PC-3 (cell line): ENCODE results near the gene FAR2. TPM values are rescaled to one million over a fixed set of nuclear protein-coding genes. Genes with fewer than 3 reads are reported as not detected.

ENCODE experiments used
- ATAC-seq: fragments of 200-7000 bp; cut with Tn5 transposase; 2 replicates; pipeline ENCODE4 v1.9.1; 2020; ENCODE audit warnings: mild to moderate bottlenecking, moderate library complexity
- BruUV-seq: library from RNA; stranded (reverse); fragments of 400-500 nt; replicated peaks from 2 replicates; lab custom pipeline; 2021; lab: Mats Ljungman, UMichigan
- CTCF ChIA-PET: fragments of 300-600 bp; sonication (Branson Sonifier 250); formaldehyde crosslinking; loops from one replicate; lab custom pipeline; 2022; ENCODE audit warnings: antibody characterized with exemption; lab: Charles Lee
- POLR2A ChIA-PET: fragments of 300-600 bp; sonication (Branson Sonifier 250); formaldehyde crosslinking; loops from one replicate; lab custom pipeline; 2022; ENCODE audit warnings: antibody characterized with exemption; ENCODE audit not compliant: unreplicated experiment; lab: Charles Lee
- DNase-seq: peaks from one replicate; pipeline ENCODE4 v3.0.0-alpha.2; 2015
- H2AFZ ChIP-seq: fragments of 300-600 bp; sonication (generic); 2 replicates; pipeline ENCODE4 v1.6.0; 2016; ENCODE audit warnings: antibody characterized with exemption, low read length
- H3F3A ChIP-seq: fragments of 300-600 bp; sonication (generic); one replicate; pipeline ENCODE4 v1.6.0; 2017; ENCODE audit warnings: antibody characterized with exemption, low read length, control low read depth, mild to moderate bottlenecking; ENCODE audit not compliant: unreplicated experiment
- H3K27ac ChIP-seq: fragments of 300-600 bp; sonication (generic); 2 replicates; pipeline ENCODE4 v1.5.1; 2016; ENCODE audit warnings: mild to moderate bottlenecking, low read length
- H3K27me3 ChIP-seq: fragments of 300-600 bp; sonication (generic); 2 replicates; pipeline ENCODE4 v1.6.1; 2016; ENCODE audit warnings: low read length, mixed read lengths
- H3K36me3 ChIP-seq: fragments of 300-600 bp; sonication (generic); 2 replicates; pipeline ENCODE4 v1.6.1; 2016; ENCODE audit warnings: low read depth, mixed run types, low read length, mixed read lengths
- H3K4me1 ChIP-seq: fragments of 300-600 bp; sonication (generic); 2 replicates; pipeline ENCODE4 v1.5.1; 2016; ENCODE audit warnings: low read length; ENCODE audit not compliant: insufficient read depth
- H3K4me2 ChIP-seq: fragments of 300-600 bp; sonication (generic); 2 replicates; pipeline ENCODE4 v1.6.0; 2016; ENCODE audit warnings: low read length
- H3K4me3 ChIP-seq: fragments of 300-600 bp; sonication (generic); 2 replicates; pipeline ENCODE4 v1.5.1; 2016; ENCODE audit warnings: mild to moderate bottlenecking, low read length, mixed read lengths
- H3K79me2 ChIP-seq: fragments of 300-600 bp; sonication (generic); 2 replicates; pipeline ENCODE4 v1.6.1; 2017; ENCODE audit warnings: low read length, mixed read lengths
- H3K9ac ChIP-seq: fragments of 300-600 bp; sonication (generic); 2 replicates; pipeline ENCODE4 v1.6.0; 2016; ENCODE audit warnings: mild to moderate bottlenecking, low read length
- H3K9me2 ChIP-seq: fragments of 300-600 bp; sonication (generic); replicated peaks from 2 replicates; pipeline ENCODE4 v1.6.1; 2016; ENCODE audit warnings: mixed run types, low read length, mixed read lengths
- H3K9me3 ChIP-seq: fragments of 300-600 bp; sonication (generic); 2 replicates; pipeline ENCODE4 v1.6.1; 2016; ENCODE audit warnings: low read length, mixed read lengths
- H4K20me1 ChIP-seq: fragments of 300-600 bp; sonication (generic); 2 replicates; pipeline ENCODE4 v1.6.1; 2016; ENCODE audit warnings: low read length, mixed read lengths
- CTCF ChIP-seq: fragments of 300-600 bp; sonication (generic); conservative IDR thresholded peaks from 2 replicates; pipeline ENCODE4 v1.5.1; 2017; ENCODE audit warnings: antibody characterized with exemption, low read depth, mild to moderate bottlenecking, low read length
- EZH2 ChIP-seq: fragments of 300-600 bp; sonication (generic); IDR thresholded peaks from one replicate; pipeline ENCODE4 v1.6.1; 2017; ENCODE audit warnings: antibody characterized with exemption, mild to moderate bottlenecking, low read length; ENCODE audit not compliant: unreplicated experiment
- EZH2phosphoT487 ChIP-seq: fragments of 300-600 bp; sonication (generic); IDR thresholded peaks from 2 replicates; pipeline ENCODE4 v1.6.1; 2018; ENCODE audit warnings: mild to moderate bottlenecking, antibody characterized with exemption, low read length, borderline replicate concordance
- intact Hi-C: fragments of 100-400 bp; cut with micrococcal nuclease; formaldehyde crosslinking; loops from 2 replicates; pipeline ENCODE4 v1.9.0; 2023
- total RNA-seq: library from RNA; depleted of rRNA; stranded (reverse); fragments of >200 nt; gene quantifications from 2 replicates; pipeline ENCODE4 v1.2.3, GENCODE V29; 2014

FAR2 gene
- total RNA-seq, 1 experiment from 2014 or later: 10.2 TPM

DNA sequence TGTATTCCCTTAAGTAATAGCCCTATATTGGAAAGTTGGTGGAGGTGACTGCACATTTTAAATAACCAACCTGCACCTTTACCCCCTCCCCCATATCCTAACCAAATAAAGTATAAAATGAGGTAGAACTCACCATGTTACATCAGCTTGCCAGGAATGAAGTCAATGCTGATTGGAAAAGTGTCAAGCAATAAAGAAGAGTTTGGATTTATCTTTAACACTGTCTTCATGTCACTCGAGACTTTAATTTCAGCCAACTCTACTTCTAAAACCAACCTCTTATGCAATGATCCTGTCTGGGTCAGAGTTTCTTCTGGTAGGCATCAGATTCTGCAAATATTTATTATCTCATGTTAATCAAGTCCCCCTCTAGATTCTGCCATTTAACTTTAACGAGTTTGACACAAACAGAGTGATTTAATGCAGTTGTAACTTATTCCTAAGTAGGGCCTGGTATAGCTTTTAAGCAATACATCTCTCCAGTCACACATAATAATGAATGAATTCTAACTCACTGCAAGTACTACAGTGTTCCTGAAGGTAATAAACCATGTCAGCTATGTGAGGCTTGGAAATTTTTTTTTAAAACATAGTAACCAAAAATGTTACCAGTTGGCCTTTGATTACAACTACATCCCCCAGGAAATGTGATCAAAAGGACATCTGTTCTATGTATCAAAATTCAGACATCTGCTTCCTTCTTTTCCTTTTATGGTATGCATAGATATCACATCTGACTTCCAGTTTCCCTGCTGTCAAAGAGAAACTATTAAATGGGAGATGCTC lies 133.1 kb downstream of the FAR2 start:
- no peaks in the 10 kb centered on the region for H3K79me2 ChIP-seq
- TF ChIP-seq EZH2phosphoT487 (no peak), EZH2 (no peak), CTCF (no peak)
- no peak for DNase-seq
- POLR2A ChIA-PET: no interaction called here
- CTCF ChIA-PET: no interaction called here
- no peak overlapping the region for H3K27ac ChIP-seq
- peaks cover 4% of the 10 kb centered on the region; the same call in 1 of the 2 replicates for H3K9me2 ChIP-seq
- no peaks in the 10 kb centered on the region for H3K9me3 ChIP-seq
- no peak overlapping the region for H3K9ac ChIP-seq
- H3K27me3 ChIP-seq: no peaks in the 10 kb centered on the region
- ATAC-seq: no peak
- H4K20me1 ChIP-seq: no peaks in the 10 kb centered on the region
- intact Hi-C loops: no loop called here
- no peaks in the 10 kb centered on the region for H3K36me3 ChIP-seq
- H3F3A ChIP-seq: no peaks in the 10 kb centered on the region
- BruUV-seq: no TSS peak
- no peak overlapping the region for H3K4me2 ChIP-seq
- no peaks in the 10 kb centered on the region for H3K4me1 ChIP-seq
- no peak overlapping the region for H2AFZ ChIP-seq
- no peak overlapping the region for H3K4me3 ChIP-seq

- no TSS peak for BruUV-seq
- no peaks in the 10 kb centered on the region for H3F3A ChIP-seq
- H3K4me2 ChIP-seq: no peak overlapping the region
- H3K27me3 ChIP-seq: no peaks in the 10 kb centered on the region
- H3K4me3 ChIP-seq: no peak overlapping the region
- H4K20me1 ChIP-seq: no peaks in the 10 kb centered on the region
- H3K9me3 ChIP-seq: 0 out of 2 replicates have a peak, but pooled peaks cover 5% of the 10 kb centered on the region
- intact Hi-C loops: no loop called here
- TF ChIP-seq EZH2: no peak
- no peak for TF ChIP-seq CTCF
- no peak for TF ChIP-seq EZH2phosphoT487
- no peak for DNase-seq
- POLR2A ChIA-PET: no interaction called here
- H3K4me1 ChIP-seq: no peaks in the 10 kb centered on the region
- ATAC-seq: no peak
- H2AFZ ChIP-seq: no peak overlapping the region
- H3K79me2 ChIP-seq: no peaks in the 10 kb centered on the region
- H3K27ac ChIP-seq: no peak overlapping the region
- H3K9me2 ChIP-seq: peaks cover 5% of the 10 kb centered on the region; the same call in 1 of the 2 replicates
- no peaks in the 10 kb centered on the region for H3K36me3 ChIP-seq
- CTCF ChIA-PET: no interaction called here
- H3K9ac ChIP-seq: no peak overlapping the region
These were observed 135.1 kb downstream of the FAR2 start for GRCh38 chr12:29283969-29284700.
